Measurements from ENCODE around the gene NLRP8.
"Not testable (repeated sequence)": the region's sequence is repeated elsewhere in the genome, so short reads cannot be mapped to it uniquely, and the experiment has no call there.

NLRP8 gene

GRCh38 chr19:55907746-55908145, 39.9 kb upstream of the NLRP8 start:
- Histone ChIP-seq H3K36me3 (no peaks in the 10 kb centered on the region), H3K4me1 (no peaks in the 10 kb centered on the region), H3K27me3 (no peaks in the 10 kb centered on the region), H3K4me3 (ENCODE audit: low read depth, low read length) (no peak overlapping the region), H3K9me3 (no peaks in the 10 kb centered on the region)
- DNase-seq: no peak
- TF ChIP-seq, protein P1, sequence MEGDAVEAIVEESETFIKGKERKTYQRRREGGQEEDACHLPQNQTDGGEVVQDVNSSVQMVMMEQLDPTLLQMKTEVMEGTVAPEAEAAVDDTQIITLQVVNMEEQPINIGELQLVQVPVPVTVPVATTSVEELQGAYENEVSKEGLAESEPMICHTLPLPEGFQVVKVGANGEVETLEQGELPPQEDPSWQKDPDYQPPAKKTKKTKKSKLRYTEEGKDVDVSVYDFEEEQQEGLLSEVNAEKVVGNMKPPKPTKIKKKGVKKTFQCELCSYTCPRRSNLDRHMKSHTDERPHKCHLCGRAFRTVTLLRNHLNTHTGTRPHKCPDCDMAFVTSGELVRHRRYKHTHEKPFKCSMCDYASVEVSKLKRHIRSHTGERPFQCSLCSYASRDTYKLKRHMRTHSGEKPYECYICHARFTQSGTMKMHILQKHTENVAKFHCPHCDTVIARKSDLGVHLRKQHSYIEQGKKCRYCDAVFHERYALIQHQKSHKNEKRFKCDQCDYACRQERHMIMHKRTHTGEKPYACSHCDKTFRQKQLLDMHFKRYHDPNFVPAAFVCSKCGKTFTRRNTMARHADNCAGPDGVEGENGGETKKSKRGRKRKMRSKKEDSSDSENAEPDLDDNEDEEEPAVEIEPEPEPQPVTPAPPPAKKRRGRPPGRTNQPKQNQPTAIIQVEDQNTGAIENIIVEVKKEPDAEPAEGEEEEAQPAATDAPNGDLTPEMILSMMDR (IDR thresholded peaks at IDR 0.05; ENCODE audit: low read depth, low read length): no peak

DNA sequence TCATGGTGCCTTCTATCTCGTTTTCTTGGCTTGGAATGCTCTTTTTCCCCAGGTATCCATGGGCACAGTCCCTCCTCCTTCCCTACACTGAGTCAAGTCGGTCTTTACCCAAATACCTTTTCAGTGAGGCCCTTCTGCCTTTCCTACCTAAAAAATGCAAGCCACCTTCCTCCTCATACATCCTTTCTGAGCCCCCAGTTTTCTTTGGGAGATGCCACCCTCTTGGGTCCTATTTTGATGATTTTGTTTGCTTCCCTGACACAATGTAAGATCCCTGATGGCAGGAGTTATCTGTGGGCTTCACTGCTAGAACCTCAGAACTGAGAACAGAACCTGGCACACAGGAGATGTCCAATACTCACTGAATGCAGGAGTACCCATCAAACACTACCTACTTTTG, 37.8 kb upstream of the NLRP8 start:
- Histone ChIP-seq H3K4me3 (ENCODE audit: low read depth, low read length) (no peak overlapping the region), H3K9me3 (no peaks in the 10 kb centered on the region), H3K27me3 (no peaks in the 10 kb centered on the region), H3K36me3 (no peaks in the 10 kb centered on the region), H3K4me1 (no peaks in the 10 kb centered on the region)
- DNase-seq: no peak
- TF ChIP-seq, protein P1 (IDR thresholded peaks at IDR 0.05; ENCODE audit: low read depth, low read length): no peak

DNA sequence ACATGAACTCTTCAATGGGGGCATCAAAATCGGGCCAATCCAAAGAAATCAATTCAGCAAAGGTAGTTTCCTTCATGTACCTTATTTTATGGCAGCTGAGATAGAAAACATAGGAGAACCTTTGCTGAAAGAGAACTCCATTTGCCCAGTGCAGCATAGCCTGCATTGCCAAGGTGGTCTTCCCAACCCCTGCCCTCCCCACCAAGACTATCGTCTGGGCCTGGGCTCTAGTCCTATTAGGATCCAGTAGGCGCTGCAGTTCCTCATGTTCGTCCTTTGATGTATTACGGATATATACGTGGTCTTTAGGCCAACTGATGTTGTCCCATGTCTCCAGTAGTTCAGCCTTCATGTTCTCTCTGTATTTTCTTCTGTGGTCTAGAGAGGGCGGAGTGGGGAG, 34.7 kb upstream of the NLRP8 start:
- TF ChIP-seq, protein P1 (IDR thresholded peaks at IDR 0.05; ENCODE audit: low read depth, low read length): no peak
- no peaks in the 10 kb centered on the region for H3K36me3 ChIP-seq
- H3K9me3 ChIP-seq: no peaks in the 10 kb centered on the region
- no peaks in the 10 kb centered on the region for H3K4me1 ChIP-seq
- no peak overlapping the region for H3K4me3 ChIP-seq (ENCODE audit: low read depth, low read length)
- no peaks in the 10 kb centered on the region for H3K27me3 ChIP-seq
- DNase-seq: no peak

DNA sequence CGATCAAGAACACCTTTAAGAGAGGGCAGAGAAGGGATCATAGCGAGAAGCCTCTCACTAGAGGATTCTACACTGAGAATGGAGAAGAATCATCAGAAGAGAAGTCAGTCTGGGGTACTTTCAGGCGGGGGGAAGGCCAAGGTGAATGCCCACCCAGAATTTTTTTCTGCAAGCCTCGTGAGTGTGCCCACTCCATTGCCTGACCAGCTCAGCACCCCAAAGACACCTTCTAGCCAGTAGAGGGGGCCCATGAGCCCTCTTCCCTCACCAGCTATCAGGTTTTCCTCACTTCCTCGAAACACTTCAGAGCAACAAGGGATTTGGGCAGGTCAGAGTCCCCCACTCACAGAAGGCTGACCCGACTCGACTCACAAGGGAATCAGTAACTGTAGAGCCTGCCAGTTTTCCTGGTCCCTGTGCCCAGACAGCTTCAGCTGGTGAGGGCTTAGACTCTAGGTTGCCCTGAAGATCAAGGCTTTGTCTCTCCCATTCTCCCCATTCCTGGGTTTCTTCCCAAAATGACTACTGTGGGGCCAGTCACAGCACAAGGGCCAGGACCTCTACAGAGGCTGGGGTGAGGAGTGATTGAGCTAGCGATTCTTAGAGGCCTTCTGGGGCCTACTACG, 33.9 kb upstream of the NLRP8 start:
- H3K27me3 ChIP-seq: no peaks in the 10 kb centered on the region
- H3K9me3 ChIP-seq: no peaks in the 10 kb centered on the region
- H3K4me1 ChIP-seq: no peaks in the 10 kb centered on the region
- TF ChIP-seq, protein P1 (IDR thresholded peaks at IDR 0.05; ENCODE audit: low read depth, low read length): peak; percentile 44
- DNase-seq: peak; percentile 8
- H3K4me3 ChIP-seq (ENCODE audit: low read depth, low read length): no peak overlapping the region
- H3K36me3 ChIP-seq: no peaks in the 10 kb centered on the region

GRCh38 chr19:55923556-55923955, 24.1 kb upstream of the NLRP8 start:
- no peak for DNase-seq
- no peaks in the 10 kb centered on the region for H3K4me1 ChIP-seq
- H3K27me3 ChIP-seq: no peaks in the 10 kb centered on the region
- no peaks in the 10 kb centered on the region for H3K9me3 ChIP-seq
- TF ChIP-seq, protein P1 (IDR thresholded peaks at IDR 0.05; ENCODE audit: low read depth, low read length): no peak
- H3K4me3 ChIP-seq (ENCODE audit: low read depth, low read length): no peak overlapping the region
- H3K36me3 ChIP-seq: no peaks in the 10 kb centered on the region

DNA sequence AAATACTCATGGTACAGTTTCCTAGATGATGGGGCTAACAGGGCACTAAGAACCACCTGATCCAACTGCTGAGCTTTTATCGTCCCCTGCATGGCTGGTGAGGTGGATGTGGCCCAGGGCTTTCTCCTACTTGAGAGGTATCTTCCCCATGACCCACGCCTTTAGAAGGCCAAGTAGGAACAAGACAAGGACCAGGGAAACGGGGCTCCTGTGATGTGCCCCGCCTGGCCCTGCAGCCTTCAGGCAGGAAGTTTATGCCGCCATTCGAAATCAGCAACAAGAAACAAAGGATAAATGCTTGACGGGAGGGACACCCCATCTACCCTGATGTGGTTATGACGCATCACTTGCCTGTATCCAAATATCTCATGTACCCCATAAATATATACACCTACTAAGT, 19.6 kb upstream of the NLRP8 start:
- no peaks in the 10 kb centered on the region for H3K36me3 ChIP-seq
- DNase-seq: no peak
- H3K4me3 ChIP-seq (ENCODE audit: low read depth, low read length): no peak overlapping the region
- H3K4me1 ChIP-seq: no peaks in the 10 kb centered on the region
- H3K27me3 ChIP-seq: peaks cover 5% of the 10 kb centered on the region; the same call in 1 of the 2 replicates
- TF ChIP-seq, protein P1 (IDR thresholded peaks at IDR 0.05; ENCODE audit: low read depth, low read length): no peak
- H3K9me3 ChIP-seq: no peaks in the 10 kb centered on the region

DNA sequence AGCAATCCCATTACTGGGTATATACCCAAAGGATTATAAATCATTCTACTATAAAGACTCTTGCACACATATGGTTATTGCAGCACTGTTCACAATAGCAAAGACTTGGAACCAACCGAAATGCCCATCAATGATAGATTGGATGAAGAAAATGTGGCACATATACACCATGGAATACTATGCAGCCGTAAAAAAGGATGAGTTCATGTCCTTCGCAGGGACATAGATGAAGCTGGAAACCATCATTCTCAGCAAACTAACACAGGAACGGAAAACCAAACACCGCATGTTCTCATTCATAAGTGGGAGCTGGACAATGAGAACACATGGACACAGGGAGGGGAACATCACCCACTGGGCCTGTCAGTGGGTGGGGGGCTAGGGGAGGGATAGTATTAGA, 18.4 kb upstream of the NLRP8 start:
- not testable (repeated sequence) for DNase-seq; H3K4me1 ChIP-seq; H3K4me3 ChIP-seq (ENCODE audit: low read depth, low read length); H3K9me3 ChIP-seq; H3K36me3 ChIP-seq
- H3K27me3 ChIP-seq: peaks cover 12% of the 10 kb centered on the region
